Stimulated activated CD8-positive, alpha-beta memory T cell treated with anti-CD3 and anti-CD28 coated beads, Interleukin-4, amount 100 ng/mL, for 1 hour (primary cell): ENCODE data around the gene TEX54.

ENCODE experiments used
- DNase-seq, 2 donors: peaks; one replicate each; pipeline ENCODE4 v3.0.0-alpha.2; 2020; ENCODE audit warnings: low read depth in 2 of 2, low spot score in 1 of 2

TEX54 gene

GRCh38 chr11:62788991-62789390, 43.6 kb downstream of the TEX54 start:
- DNase-seq = no peak

GRCh38 chr11:62787005-62787759, 45.5 kb downstream of the TEX54 start, which contains the start of gene TMEM179B:
Gene TMEM179B (plus strand): TSS chr11:62787402. CDS start chr11:62787432, 30 bp downstream.
- DNase-seq = peak; percentile 98 to 100

GRCh38 chr11:62786318-62787004, 46.2 kb downstream of the TEX54 start:
- peak; percentile 67 to 72 for DNase-seq

- no peak for DNase-seq
Observed at GRCh38 chr11:62782753-62783152, 49.9 kb downstream of the TEX54 start.
